Right lobe of liver (tissue), 6 donors: ENCODE measurements around the gene SPPL3. TPM values are rescaled to one million over a fixed set of nuclear protein-coding genes. Genes with fewer than 3 reads are reported as not detected.
"Not testable (repeated sequence)": the region's sequence is repeated elsewhere in the genome, so short reads cannot be mapped to it uniquely, and the experiment has no call there.

Experiments used
- ATAC-seq, 4 donors: fragments of 200-7000 bp; cut with Tn5 transposase; one replicate each; pipeline ENCODE4 v1.9.1; 2020; ENCODE audit warnings: mild to moderate bottlenecking in 4 of 4, moderate library complexity in 4 of 4
- DNase-seq, 3 donors: peaks; one replicate each; pipeline ENCODE4 v3.0.0-alpha.2; 2020
- H3K27ac ChIP-seq, 3 donors: fragments of 200-600 bp; one replicate each; pipeline ENCODE4 v1.8.0; 2022
- H3K27me3 ChIP-seq, 2 donors: fragments of 200-600 bp; one replicate each; pipeline ENCODE4 v1.8.0; 2022
- H3K36me3 ChIP-seq, 4 donors: fragments of 200-600 bp; sonication (generic) in 1 of 4; one replicate each; pipeline versions ENCODE4 v1.5.1 to v1.8.0; 2017 to 2022; ENCODE audit warnings: control low read depth in 1 of 4
- H3K4me1 ChIP-seq, 4 donors: fragments of 200-600 bp; sonication (generic) in 1 of 4; one replicate each; pipeline versions ENCODE4 v1.5.1 to v1.8.0; 2017 to 2022; ENCODE audit warnings: control low read depth in 1 of 4
- H3K4me3 ChIP-seq, 3 donors: fragments of 200-600 bp; one replicate each; pipeline ENCODE4 v1.8.0; 2022
- H3K9me3 ChIP-seq, 4 donors: fragments of 200-600 bp; sonication (generic) in 1 of 4; one replicate each; pipeline versions ENCODE4 v1.5.1 to v1.8.0; 2017 to 2022; ENCODE audit warnings: control low read depth in 1 of 4
- CTCF ChIP-seq, 4 donors: fragments of 200-600 bp in 3 of 4; fragments of 450-650 bp in 1 of 4; IDR thresholded peaks; one replicate each; pipeline versions ENCODE4 v1.5.1 to v1.8.0; 2016 to 2022; ENCODE audit warnings: antibody characterized with exemption in 4 of 4, mild to moderate bottlenecking in 2 of 4
- POLR2A ChIP-seq: fragments of 450-650 bp; IDR thresholded peaks from one replicate; pipeline ENCODE4 v1.6.1; 2017; ENCODE audit warnings: antibody characterized with exemption, mild to moderate bottlenecking
- WGBS: methylation state at CpG from one replicate; pipeline ENCODE4 v1.1.6; 2018; ENCODE audit warnings: low coverage, low lambda C conversion rate; ENCODE audit not compliant: insufficient coverage; ENCODE audit errors: missing lambda C conversion rate; 5-methylcytosine and 5-hydroxymethylcytosine counted together
- intact Hi-C, 2 donors: fragments of 100-400 bp; cut with DNase I; formaldehyde crosslinking; loops; one replicate each; pipeline versions ENCODE4 v1.11.2 to v1.14.1; 2022
- total RNA-seq, 6 experiments: library from RNA; depleted of rRNA in 2 of 6; stranded (reverse); fragments of >200 nt in 2 of 6; fragmentation: NEBNext Ultra II Directional in 3 of 6; extraction: Animal tissue kit (Norgen Biotek cat#: 25700) in 3 of 6; gene quantifications; one replicate each; pipeline versions ENCODE4 v1.1.0 to v1.2.4, GENCODE V29; 2016 to 2023
- donor health status: DM: no; HTN: yes; CAD: no.
- donor health status: DM: no; HTN: no; CAD: no.
- donor health status: DM: no; HTN: no; CAD: no.
- donor health status: DM: no; HTN: yes; CAD: no.
- donor health status: DM: no; HTN: yes; CAD: no.

SPPL3 gene
- total RNA-seq, 6 experiments from 2014 or later = 10.7 to 26.6 (median 16.9) TPM

DNA sequence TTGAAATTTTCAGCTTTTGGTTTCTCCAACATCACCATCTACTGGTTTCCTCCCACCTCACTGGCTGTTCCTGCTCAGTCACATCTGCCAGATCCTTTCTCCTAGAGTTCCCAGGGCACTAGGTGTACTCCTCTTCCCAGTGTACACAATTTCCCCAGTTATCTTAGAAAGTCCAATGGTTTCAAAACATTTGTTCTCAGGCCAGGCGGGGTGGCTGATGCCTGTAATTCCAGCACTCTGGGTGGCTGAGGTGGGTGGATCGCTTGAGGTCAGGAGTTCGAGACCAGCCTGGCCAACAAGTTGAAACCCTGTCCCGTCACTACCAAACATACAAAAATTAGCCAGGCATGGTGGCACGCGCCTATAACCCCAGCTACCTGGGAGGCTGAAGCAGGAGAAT is 60.7 kb downstream of the SPPL3 start:
- Histone ChIP-seq H3K9me3 (no peaks in the 10 kb centered on the region), H3K4me1 (peaks cover 0 to 38% (median 11%) of the 10 kb centered on the region in 4 donors), H3K4me3 (no peak overlapping the region), H3K27me3 (no peaks in the 10 kb centered on the region), H3K27ac (peak overlapping the region in 1 of 3 donors; percentile 22), H3K36me3 (no peaks in the 10 kb centered on the region)
- intact Hi-C loops = no loop called here
- peak in 2 of 3 donors; percentile 52 to 55 for DNase-seq
- ATAC-seq = peak; percentile 43 to 74 (median 47)
- WGBS = 46% methylated on average over 4 of the region's 6 CpGs
- no peak for TF ChIP-seq POLR2A
- TF ChIP-seq CTCF (IDR thresholded peaks at IDR 0.05) = peak in 1 of 4 donors; percentile 23

DNA sequence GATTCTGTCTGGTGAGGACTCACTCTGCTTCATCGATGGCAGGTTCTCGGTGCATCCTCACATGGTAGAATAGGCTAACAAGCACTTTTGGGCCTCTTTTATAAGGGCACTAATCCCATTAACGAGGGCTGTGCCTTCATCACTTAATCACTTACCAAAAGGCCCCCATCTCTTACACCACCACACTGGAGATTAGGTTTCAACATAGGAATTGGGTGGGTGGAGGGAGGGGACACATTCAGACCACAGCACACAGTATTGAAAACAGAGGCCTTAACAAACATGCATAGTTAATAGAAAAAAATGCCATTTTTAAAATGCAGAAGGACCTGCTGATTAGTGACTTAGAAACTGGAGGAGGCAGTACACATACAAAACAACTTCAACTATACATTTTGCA is 61.6 kb downstream of the SPPL3 start:
- no peaks in the 10 kb centered on the region for H3K27me3 ChIP-seq
- TF ChIP-seq POLR2A = no peak
- no peak for DNase-seq
- no peaks in the 10 kb centered on the region for H3K36me3 ChIP-seq
- 85% methylated on average over 3 of the region's 3 CpGs for WGBS
- intact Hi-C loops = no loop called here
- no peak for ATAC-seq
- H3K9me3 ChIP-seq = no peaks in the 10 kb centered on the region
- peaks cover 0 to 38% (median 11%) of the 10 kb centered on the region in 4 donors for H3K4me1 ChIP-seq
- no peak overlapping the region for H3K27ac ChIP-seq
- H3K4me3 ChIP-seq = no peak overlapping the region

GRCh38 chr12:120841525-120841924 is 62.6 kb downstream of the SPPL3 start:
- ATAC-seq = peak in 1 of 4 donors; percentile 25
- TF ChIP-seq CTCF (IDR thresholded peaks at IDR 0.05) (no peak), POLR2A (no peak)
- Histone ChIP-seq H3K4me3 (no peak overlapping the region), H3K9me3 (no peaks in the 10 kb centered on the region), H3K4me1 (peaks cover 0 to 32% (median 11%) of the 10 kb centered on the region in 4 donors), H3K36me3 (no peaks in the 10 kb centered on the region), H3K27ac (no peak overlapping the region), H3K27me3 (no peaks in the 10 kb centered on the region)
- DNase-seq = no peak
- intact Hi-C loops = no loop called here
- 43% methylated on average over 3 of the region's 3 CpGs for WGBS

GRCh38 chr12:120839503-120839902 is 64.7 kb downstream of the SPPL3 start:
- WGBS = 100% methylated on average over 1 of the region's 1 CpG
- Histone ChIP-seq H3K4me1 (peaks cover 0 to 12% (median 5%) of the 10 kb centered on the region in 4 donors), H3K9me3 (no peaks in the 10 kb centered on the region), H3K27me3 (no peaks in the 10 kb centered on the region), H3K4me3 (no peak overlapping the region), H3K36me3 (no peaks in the 10 kb centered on the region), H3K27ac (no peak overlapping the region)
- DNase-seq (no peak), ATAC-seq (no peak)
- TF ChIP-seq POLR2A (no peak), CTCF (IDR thresholded peaks at IDR 0.05) (no peak)
- intact Hi-C loops = no loop called here

DNA sequence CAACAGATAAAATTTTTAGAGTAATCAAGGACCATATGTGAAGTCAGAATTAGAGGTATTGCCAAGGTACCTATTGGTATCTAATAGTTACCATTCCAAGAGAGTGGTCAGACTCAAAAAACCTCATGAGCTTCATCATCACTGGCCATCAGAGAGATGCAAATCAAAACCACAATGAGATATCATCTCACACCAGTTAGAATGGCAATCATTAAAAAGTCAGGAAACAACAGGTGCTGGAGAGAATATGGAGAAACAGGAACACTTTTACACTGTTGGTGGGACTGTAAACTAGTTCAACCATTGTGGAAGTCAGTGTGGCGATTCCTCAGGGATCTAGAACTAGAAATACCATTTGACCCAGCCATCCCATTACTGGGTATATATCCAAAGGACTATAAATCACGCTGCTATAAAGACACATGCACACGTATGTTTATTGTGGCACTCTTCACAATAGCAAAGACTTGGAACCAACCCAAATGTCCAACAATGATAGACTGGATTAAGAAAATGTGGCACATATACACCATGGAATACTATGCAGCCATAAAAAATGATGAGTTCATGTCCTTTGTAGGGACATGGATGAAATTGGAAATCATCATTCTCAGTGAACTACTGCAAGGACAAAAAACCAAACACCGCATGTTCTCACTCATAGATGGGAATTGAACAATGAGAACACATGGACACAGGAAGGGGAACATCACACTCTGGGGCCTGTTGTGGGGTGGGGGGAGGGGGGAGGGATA is 65.4 kb downstream of the SPPL3 start:
- intact Hi-C loops, H3K36me3 ChIP-seq: not testable (repeated sequence)
- WGBS = 83% methylated on average over 1 of the region's 4 CpGs

More for the DNA sequence above, 65.4 kb downstream of the SPPL3 start:
- H3K9me3 ChIP-seq, H3K4me1 ChIP-seq, DNase-seq, H3K4me3 ChIP-seq, ATAC-seq, H3K27ac ChIP-seq, H3K27me3 ChIP-seq: not testable (repeated sequence)
